WTC11 (cell line): ENCODE data around the gene IFIT3. TPM values are rescaled to one million over a fixed set of nuclear protein-coding genes. Genes with fewer than 3 reads are reported as not detected.

Experiments used
- ATAC-seq: fragments of 200-7000 bp; cut with Tn5 transposase; 2 replicates; pipeline ENCODE4 v1.10.0; 2021; ENCODE audit warnings: mild to moderate bottlenecking, moderate library complexity
- CTCF ChIA-PET: fragments of 300-600 bp; sonication (Branson Sonifier 250); formaldehyde crosslinking; loops from one replicate; lab custom pipeline; 2021; ENCODE audit warnings: antibody characterized with exemption; lab: Charles Lee
- POLR2A ChIA-PET: fragments of 350-600 bp; sonication (Branson Sonifier 250); formaldehyde crosslinking; loops from one replicate; lab custom pipeline; 2021; ENCODE audit warnings: antibody characterized with exemption; lab: Charles Lee
- DNase-seq: peaks from one replicate; pipeline ENCODE4 v3.0.0; 2021; ENCODE audit warnings: low spot score
- H3K27ac Mint-ChIP-seq: 2 replicates; pipeline ENCODE4 v1.8.0; 2021; ENCODE audit warnings: mixed read lengths
- H3K27me3 Mint-ChIP-seq: 2 replicates; pipeline ENCODE4 v1.8.0; 2021; ENCODE audit warnings: low read depth, mild to moderate bottlenecking, moderate library complexity, mixed read lengths
- H3K36me3 Mint-ChIP-seq: 2 replicates; pipeline ENCODE4 v1.8.0; 2021; ENCODE audit warnings: mixed read lengths
- H3K4me1 Mint-ChIP-seq: 2 replicates; pipeline ENCODE4 v1.8.0; 2022; ENCODE audit warnings: mixed read lengths
- H3K4me3 Mint-ChIP-seq: 2 replicates; pipeline ENCODE4 v1.8.0; 2021; ENCODE audit warnings: mild to moderate bottlenecking, moderate library complexity, mixed read lengths
- H3K9me3 Mint-ChIP-seq: 2 replicates; pipeline ENCODE4 v1.8.0; 2021; ENCODE audit warnings: mixed read lengths
- ATF1 ChIP-seq: sonication (generic); formaldehyde crosslinking; IDR thresholded peaks from 2 replicates; pipeline ENCODE4 v1.8.1; 2023; ENCODE audit warnings: mild to moderate bottlenecking, moderate library complexity, missing genetic modification reagents
- ESRRA ChIP-seq: sonication (generic); formaldehyde crosslinking; IDR thresholded peaks from 2 replicates; pipeline ENCODE4 v1.8.1; 2022; ENCODE audit warnings: mild to moderate bottlenecking, missing genetic modification reagents, borderline replicate concordance
- FOXK1 ChIP-seq: sonication (generic); formaldehyde crosslinking; IDR thresholded peaks from 2 replicates; pipeline ENCODE4 v1.8.0; 2022; ENCODE audit warnings: mild to moderate bottlenecking, moderate library complexity, missing genetic modification reagents
- GRHL2 ChIP-seq: fragments of 250-450 bp; sonication (Bioruptor Pico); IDR thresholded peaks from 2 replicates; pipeline ENCODE4 v1.8.0; 2022; ENCODE audit warnings: mild to moderate bottlenecking, moderate library complexity; ENCODE audit not compliant: insufficient replicate concordance, severe bottlenecking
- PRRX2 ChIP-seq: fragments of 250-450 bp; sonication (Bioruptor Pico); IDR thresholded peaks from 2 replicates; pipeline ENCODE4 v1.8.0; 2021; ENCODE audit warnings: mild to moderate bottlenecking
- SOX15 ChIP-seq: fragments of 250-450 bp; sonication (Bioruptor Pico); IDR thresholded peaks from 2 replicates; pipeline ENCODE4 v1.9.0; 2021; ENCODE audit warnings: mild to moderate bottlenecking
- TEAD1 ChIP-seq: sonication (generic); formaldehyde crosslinking; IDR thresholded peaks from 2 replicates; pipeline ENCODE4 v1.8.0; 2022; ENCODE audit warnings: mild to moderate bottlenecking, missing genetic modification reagents
- ZBTB21 ChIP-seq: sonication (generic); formaldehyde crosslinking; IDR thresholded peaks from 2 replicates; pipeline ENCODE4 v1.8.1; 2023; ENCODE audit warnings: mild to moderate bottlenecking, missing genetic modification reagents, borderline replicate concordance
- ZNF121 ChIP-seq: sonication (generic); formaldehyde crosslinking; IDR thresholded peaks from 2 replicates; pipeline ENCODE4 v1.8.0; 2023; ENCODE audit warnings: missing genetic modification reagents
- ZNF671 ChIP-seq: fragments of 250-450 bp; sonication (Bioruptor Pico); IDR thresholded peaks from 2 replicates; pipeline ENCODE4 v1.8.0; 2021; ENCODE audit warnings: mild to moderate bottlenecking
- total RNA-seq: library from RNA; stranded (reverse); gene quantifications from 3 replicates; pipeline ENCODE4 v1.2.3, GENCODE V29; 2021
- TF ChIP-seq, protein P1 (sequence below): fragments of 250-450 bp; sonication (Bioruptor Pico); IDR thresholded peaks from 2 replicates; pipeline ENCODE4 v1.9.0; 2021; ENCODE audit warnings: mild to moderate bottlenecking, borderline replicate concordance
- TF ChIP-seq, protein P2 (sequence below): sonication (generic); formaldehyde crosslinking; IDR thresholded peaks from 2 replicates; pipeline ENCODE4 v1.8.1; 2022; ENCODE audit warnings: missing genetic modification reagents, borderline replicate concordance
- TF ChIP-seq, protein P3 (sequence below): sonication (generic); formaldehyde crosslinking; conservative IDR thresholded peaks from 2 replicates; pipeline ENCODE4 v1.8.1; 2022; ENCODE audit warnings: mild to moderate bottlenecking, missing genetic modification reagents
- TF ChIP-seq, protein P4 (sequence below): sonication (generic); formaldehyde crosslinking; IDR thresholded peaks from 2 replicates; pipeline ENCODE4 v1.8.1; 2022; ENCODE audit warnings: mild to moderate bottlenecking, missing genetic modification reagents, moderate library complexity, borderline replicate concordance
- TF ChIP-seq, protein P5 (sequence below): fragments of 250-450 bp; sonication (Bioruptor Pico); conservative IDR thresholded peaks from 2 replicates; pipeline ENCODE4 v1.9.0; 2021; ENCODE audit warnings: mild to moderate bottlenecking
- TF ChIP-seq, protein P6 (sequence below): sonication (generic); formaldehyde crosslinking; IDR thresholded peaks from 2 replicates; pipeline ENCODE4 v1.8.0; 2022; ENCODE audit warnings: mild to moderate bottlenecking, missing genetic modification reagents

IFIT3 gene
- total RNA-seq, 1 experiment from 2014 or later: 0.42 TPM

DNA sequence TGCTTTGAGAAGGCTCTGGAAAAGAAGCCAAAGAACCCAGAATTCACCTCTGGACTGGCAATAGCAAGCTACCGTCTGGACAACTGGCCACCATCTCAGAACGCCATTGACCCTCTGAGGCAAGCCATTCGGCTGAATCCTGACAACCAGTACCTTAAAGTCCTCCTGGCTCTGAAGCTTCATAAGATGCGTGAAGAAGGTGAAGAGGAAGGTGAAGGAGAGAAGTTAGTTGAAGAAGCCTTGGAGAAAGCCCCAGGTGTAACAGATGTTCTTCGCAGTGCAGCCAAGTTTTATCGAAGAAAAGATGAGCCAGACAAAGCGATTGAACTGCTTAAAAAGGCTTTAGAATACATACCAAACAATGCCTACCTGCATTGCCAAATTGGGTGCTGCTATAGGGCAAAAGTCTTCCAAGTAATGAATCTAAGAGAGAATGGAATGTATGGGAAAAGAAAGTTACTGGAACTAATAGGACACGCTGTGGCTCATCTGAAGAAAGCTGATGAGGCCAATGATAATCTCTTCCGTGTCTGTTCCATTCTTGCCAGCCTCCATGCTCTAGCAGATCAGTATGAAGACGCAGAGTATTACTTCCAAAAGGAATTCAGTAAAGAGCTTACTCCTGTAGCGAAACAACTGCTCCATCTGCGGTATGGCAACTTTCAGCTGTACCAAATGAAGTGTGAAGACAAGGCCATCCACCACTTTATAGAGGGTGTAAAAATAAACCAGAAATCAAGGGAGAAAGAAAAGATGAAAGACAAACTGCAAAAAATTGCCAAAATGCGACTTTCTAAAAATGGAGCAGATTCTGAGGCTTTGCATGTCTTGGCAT, 21.1 kb upstream of the IFIT3 start (continued):
- TF ChIP-seq, protein P1, sequence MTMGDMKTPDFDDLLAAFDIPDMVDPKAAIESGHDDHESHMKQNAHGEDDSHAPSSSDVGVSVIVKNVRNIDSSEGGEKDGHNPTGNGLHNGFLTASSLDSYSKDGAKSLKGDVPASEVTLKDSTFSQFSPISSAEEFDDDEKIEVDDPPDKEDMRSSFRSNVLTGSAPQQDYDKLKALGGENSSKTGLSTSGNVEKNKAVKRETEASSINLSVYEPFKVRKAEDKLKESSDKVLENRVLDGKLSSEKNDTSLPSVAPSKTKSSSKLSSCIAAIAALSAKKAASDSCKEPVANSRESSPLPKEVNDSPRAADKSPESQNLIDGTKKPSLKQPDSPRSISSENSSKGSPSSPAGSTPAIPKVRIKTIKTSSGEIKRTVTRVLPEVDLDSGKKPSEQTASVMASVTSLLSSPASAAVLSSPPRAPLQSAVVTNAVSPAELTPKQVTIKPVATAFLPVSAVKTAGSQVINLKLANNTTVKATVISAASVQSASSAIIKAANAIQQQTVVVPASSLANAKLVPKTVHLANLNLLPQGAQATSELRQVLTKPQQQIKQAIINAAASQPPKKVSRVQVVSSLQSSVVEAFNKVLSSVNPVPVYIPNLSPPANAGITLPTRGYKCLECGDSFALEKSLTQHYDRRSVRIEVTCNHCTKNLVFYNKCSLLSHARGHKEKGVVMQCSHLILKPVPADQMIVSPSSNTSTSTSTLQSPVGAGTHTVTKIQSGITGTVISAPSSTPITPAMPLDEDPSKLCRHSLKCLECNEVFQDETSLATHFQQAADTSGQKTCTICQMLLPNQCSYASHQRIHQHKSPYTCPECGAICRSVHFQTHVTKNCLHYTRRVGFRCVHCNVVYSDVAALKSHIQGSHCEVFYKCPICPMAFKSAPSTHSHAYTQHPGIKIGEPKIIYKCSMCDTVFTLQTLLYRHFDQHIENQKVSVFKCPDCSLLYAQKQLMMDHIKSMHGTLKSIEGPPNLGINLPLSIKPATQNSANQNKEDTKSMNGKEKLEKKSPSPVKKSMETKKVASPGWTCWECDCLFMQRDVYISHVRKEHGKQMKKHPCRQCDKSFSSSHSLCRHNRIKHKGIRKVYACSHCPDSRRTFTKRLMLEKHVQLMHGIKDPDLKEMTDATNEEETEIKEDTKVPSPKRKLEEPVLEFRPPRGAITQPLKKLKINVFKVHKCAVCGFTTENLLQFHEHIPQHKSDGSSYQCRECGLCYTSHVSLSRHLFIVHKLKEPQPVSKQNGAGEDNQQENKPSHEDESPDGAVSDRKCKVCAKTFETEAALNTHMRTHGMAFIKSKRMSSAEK: no peak
- TF ChIP-seq, protein P2, sequence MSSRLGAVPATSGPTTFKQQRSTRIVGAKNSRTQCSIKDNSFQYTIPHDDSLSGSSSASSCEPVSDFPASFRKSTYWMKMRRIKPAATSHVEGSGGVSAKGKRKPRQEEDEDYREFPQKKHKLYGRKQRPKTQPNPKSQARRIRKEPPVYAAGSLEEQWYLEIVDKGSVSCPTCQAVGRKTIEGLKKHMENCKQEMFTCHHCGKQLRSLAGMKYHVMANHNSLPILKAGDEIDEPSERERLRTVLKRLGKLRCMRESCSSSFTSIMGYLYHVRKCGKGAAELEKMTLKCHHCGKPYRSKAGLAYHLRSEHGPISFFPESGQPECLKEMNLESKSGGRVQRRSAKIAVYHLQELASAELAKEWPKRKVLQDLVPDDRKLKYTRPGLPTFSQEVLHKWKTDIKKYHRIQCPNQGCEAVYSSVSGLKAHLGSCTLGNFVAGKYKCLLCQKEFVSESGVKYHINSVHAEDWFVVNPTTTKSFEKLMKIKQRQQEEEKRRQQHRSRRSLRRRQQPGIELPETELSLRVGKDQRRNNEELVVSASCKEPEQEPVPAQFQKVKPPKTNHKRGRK: no peak
- TF ChIP-seq, protein P3, sequence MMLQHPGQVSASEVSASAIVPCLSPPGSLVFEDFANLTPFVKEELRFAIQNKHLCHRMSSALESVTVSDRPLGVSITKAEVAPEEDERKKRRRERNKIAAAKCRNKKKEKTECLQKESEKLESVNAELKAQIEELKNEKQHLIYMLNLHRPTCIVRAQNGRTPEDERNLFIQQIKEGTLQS (CRISPR knock-in tag): no peak

DNA sequence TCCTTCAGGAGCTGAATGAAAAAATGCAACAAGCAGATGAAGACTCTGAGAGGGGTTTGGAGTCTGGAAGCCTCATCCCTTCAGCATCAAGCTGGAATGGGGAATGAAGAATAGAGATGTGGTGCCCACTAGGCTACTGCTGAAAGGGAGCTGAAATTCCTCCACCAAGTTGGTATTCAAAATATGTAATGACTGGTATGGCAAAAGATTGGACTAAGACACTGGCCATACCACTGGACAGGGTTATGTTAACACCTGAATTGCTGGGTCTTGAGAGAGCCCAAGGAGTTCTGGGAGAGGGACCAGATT, 20.6 kb upstream of the IFIT3 start:
- no peak overlapping the region for H3K4me3 Mint-ChIP-seq
- H3K27me3 Mint-ChIP-seq: no peaks in the 10 kb centered on the region
- DNase-seq: no peak
- no peaks in the 10 kb centered on the region for H3K36me3 Mint-ChIP-seq
- no peaks in the 10 kb centered on the region for H3K9me3 Mint-ChIP-seq
- H3K27ac Mint-ChIP-seq: no peak overlapping the region
- peaks cover 7% of the 10 kb centered on the region for H3K4me1 Mint-ChIP-seq
- CTCF ChIA-PET: interaction anchor here (1.7 kb wide), 1 partner anchor 62 kb away, joined by 6 read pairs; no protein-coding TSS in a partner anchor
- TF ChIP-seq SOX15 (CRISPR knock-in tag): no peak
- no peak for TF ChIP-seq ZNF671 (CRISPR knock-in tag)
- TF ChIP-seq, protein P4, sequence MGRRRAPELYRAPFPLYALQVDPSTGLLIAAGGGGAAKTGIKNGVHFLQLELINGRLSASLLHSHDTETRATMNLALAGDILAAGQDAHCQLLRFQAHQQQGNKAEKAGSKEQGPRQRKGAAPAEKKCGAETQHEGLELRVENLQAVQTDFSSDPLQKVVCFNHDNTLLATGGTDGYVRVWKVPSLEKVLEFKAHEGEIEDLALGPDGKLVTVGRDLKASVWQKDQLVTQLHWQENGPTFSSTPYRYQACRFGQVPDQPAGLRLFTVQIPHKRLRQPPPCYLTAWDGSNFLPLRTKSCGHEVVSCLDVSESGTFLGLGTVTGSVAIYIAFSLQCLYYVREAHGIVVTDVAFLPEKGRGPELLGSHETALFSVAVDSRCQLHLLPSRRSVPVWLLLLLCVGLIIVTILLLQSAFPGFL (CRISPR knock-in tag): no peak
- no peak for TF ChIP-seq ZNF121 (CRISPR knock-in tag)
- TF ChIP-seq GRHL2 (CRISPR knock-in tag): no peak
- TF ChIP-seq ATF1 (CRISPR knock-in tag): no peak
- TF ChIP-seq, protein P5, sequence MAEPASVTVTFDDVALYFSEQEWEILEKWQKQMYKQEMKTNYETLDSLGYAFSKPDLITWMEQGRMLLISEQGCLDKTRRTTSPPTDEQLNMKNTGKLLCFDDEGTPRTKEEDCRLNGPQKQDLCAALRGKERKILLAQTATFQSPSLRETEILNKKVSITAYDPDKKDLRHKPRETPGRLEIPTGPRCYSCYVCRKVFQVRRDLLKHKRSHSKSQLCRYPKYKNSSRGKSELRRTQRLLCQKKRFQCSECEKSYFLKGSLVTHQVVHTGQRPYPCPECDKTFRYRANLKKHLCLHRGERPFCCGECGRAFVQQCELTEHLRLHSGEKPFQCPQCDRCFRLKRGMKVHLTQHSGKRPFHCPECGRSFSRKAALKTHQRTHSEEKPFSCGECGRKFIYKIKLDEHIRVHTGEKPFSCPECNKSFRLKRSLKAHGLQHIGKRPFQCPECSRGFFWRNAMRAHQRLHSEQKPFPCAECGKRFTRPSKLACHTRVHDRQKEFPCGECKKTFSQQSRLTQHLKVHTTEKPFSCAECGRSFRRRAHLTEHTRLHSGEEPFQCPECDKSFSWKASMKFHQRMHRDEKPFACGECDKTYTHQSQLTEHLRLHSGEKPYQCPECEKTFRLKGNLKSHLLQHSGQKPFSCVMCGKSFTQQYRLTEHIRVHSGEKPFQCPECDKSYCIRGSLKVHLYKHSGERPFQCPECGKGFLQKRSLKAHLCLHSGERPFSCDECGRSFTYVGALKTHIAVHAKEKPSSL (CRISPR knock-in tag): no peak
- no peak for TF ChIP-seq TEAD1 (CRISPR knock-in tag)
- no peak for TF ChIP-seq ZBTB21 (CRISPR knock-in tag)
- no peak for TF ChIP-seq FOXK1 (CRISPR knock-in tag)
- TF ChIP-seq, protein P6, sequence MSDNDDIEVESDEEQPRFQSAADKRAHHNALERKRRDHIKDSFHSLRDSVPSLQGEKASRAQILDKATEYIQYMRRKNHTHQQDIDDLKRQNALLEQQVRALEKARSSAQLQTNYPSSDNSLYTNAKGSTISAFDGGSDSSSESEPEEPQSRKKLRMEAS (CRISPR knock-in tag): no peak
- TF ChIP-seq ESRRA (CRISPR knock-in tag): no peak
- TF ChIP-seq PRRX2 (CRISPR knock-in tag): no peak
- ATAC-seq: no peak
- POLR2A ChIA-PET: no interaction called here
